ENCODE measurements around the gene CPT1B. TPM values are rescaled to one million over a fixed set of nuclear protein-coding genes. Genes with fewer than 3 reads are reported as not detected.

CPT1B gene
- total RNA-seq (10 to 100 TPM; 43.6 to 45.0 TPM), polyA plus RNA-seq (0.40 TPM)

- Mint-ChIP-seq H3K36me3 (peaks cover 0 to 39% (median 2%) of the 10 kb centered on the region in 3 donors), H3K27me3 (no peaks in the 10 kb centered on the region), H3K27ac (peak within 1 kb of the TSS in 3 of 8 donors; percentile 12 to 78 (median 17)), H3K4me3 (peak within 1 kb of the TSS in 3 of 7 donors; percentile 15 to 23 (median 15)), H3K9me3 (no peaks in the 10 kb centered on the region), H3K4me1 (peaks cover 8 to 34% (median 18%) of the 10 kb centered on the region in 3 donors)
- H3K4me1 ChIP-seq (ENCODE audit: insufficient read depth, low read length), result peaks cover 12% of the 10 kb centered on the region
- H3K4me3 ChIP-seq (ENCODE audit: low read length), result no peak within 1 kb of the TSS
- ChIA-PET POLR2A (interaction anchor here (0.8 kb wide), 1 partner anchor 53 kb away, joined by 3 read pairs; the partner anchor contains the start of gene SCO2), CTCF (interaction anchor here (0.6 to 1.6 kb wide), 4 partner anchors 9 to 43 kb away, joined by 3 to 6 read pairs (median 3); no protein-coding TSS in a partner anchor)
- H3K27me3 ChIP-seq (ENCODE audit: insufficient read depth, low read length, poor library complexity, severe bottlenecking), result no peaks in the 10 kb centered on the region
- H3K36me3 ChIP-seq (ENCODE audit: insufficient read depth, low read length), result peaks cover 5% of the 10 kb centered on the region
- H3K27ac ChIP-seq (ENCODE audit: low read depth, low read length), result no peak within 1 kb of the TSS
- DNase-seq, result no peak
- no peaks in the 10 kb centered on the region for H3K9me3 ChIP-seq (ENCODE audit: low read length)
Measured at GRCh38 chr22:50577987-50578775, at the start of gene CPT1B. Gene CPT1B (minus strand): TSS chr22:50578427. CDS start chr22:50577915, 512 bp downstream.

- Histone ChIP-seq H3K9me3 (ENCODE audit: low read length) (no peaks in the 10 kb centered on the region), H3K36me3 (ENCODE audit: insufficient read depth, low read length) (no peaks in the 10 kb centered on the region), H3K27me3 (ENCODE audit: insufficient read depth, low read length, poor library complexity, severe bottlenecking) (no peaks in the 10 kb centered on the region), H3K27ac (ENCODE audit: low read depth, low read length) (peak overlapping the region; percentile 57), H3K4me3 (ENCODE audit: low read length) (peak overlapping the region; percentile 84), H3K4me1 (ENCODE audit: insufficient read depth, low read length) (peaks cover 28% of the 10 kb centered on the region)
- Mint-ChIP-seq H3K4me1 (peaks cover 26 to 43% (median 32%) of the 10 kb centered on the region in 3 donors), H3K36me3 (peaks cover 0 to 23% (median 2%) of the 10 kb centered on the region in 3 donors), H3K4me3 (peak overlapping the region; percentile 75 to 89 (median 83)), H3K27ac (peak overlapping the region; percentile 39 to 95 (median 82)), H3K27me3 (no peaks in the 10 kb centered on the region), H3K9me3 (peaks cover 0 to 5% (median 0%) of the 10 kb centered on the region in 5 donors)
- DNase-seq, result peak in 1 of 5 donors; percentile 55
- ChIA-PET CTCF (interaction anchor here (1.2 to 1.7 kb wide), 2 partner anchors 64 to 101 kb away, joined by 3 to 4 read pairs; partner anchors contain the start of genes SCO2 and SYCE3), POLR2A (interaction anchor here (0.9 to 1.8 kb wide), 2 partner anchors 27 to 102 kb away, joined by 3 to 5 read pairs; partner anchors contain the start of gene SCO2)
Measured at GRCh38 chr22:50626850-50627641, 48.8 kb upstream of the CPT1B start.

- Histone ChIP-seq H3K27me3 (ENCODE audit: insufficient read depth, low read length, poor library complexity, severe bottlenecking) (no peaks in the 10 kb centered on the region), H3K27ac (ENCODE audit: low read depth, low read length) (no peak overlapping the region), H3K36me3 (ENCODE audit: insufficient read depth, low read length) (no peaks in the 10 kb centered on the region), H3K9me3 (ENCODE audit: low read length) (no peaks in the 10 kb centered on the region), H3K4me1 (ENCODE audit: insufficient read depth, low read length) (peaks cover 35% of the 10 kb centered on the region), H3K4me3 (ENCODE audit: low read length) (no peak overlapping the region)
- H3K36me3 Mint-ChIP-seq, result peaks cover 0 to 23% (median 2%) of the 10 kb centered on the region in 3 donors
- peaks cover 33 to 50% (median 39%) of the 10 kb centered on the region in 3 donors for H3K4me1 Mint-ChIP-seq
- H3K27ac Mint-ChIP-seq, result peak overlapping the region in 5 of 8 donors; percentile 9 to 85 (median 51)
- POLR2A ChIA-PET, result interaction anchor here (1.8 kb wide), 1 partner anchor 101 kb away, joined by 5 read pairs; the partner anchor contains the start of gene SCO2
- H3K4me3 Mint-ChIP-seq, result peak overlapping the region; percentile 24 to 81 (median 67)
- H3K9me3 Mint-ChIP-seq, result peaks cover 0 to 5% (median 0%) of the 10 kb centered on the region in 5 donors
- no peaks in the 10 kb centered on the region for H3K27me3 Mint-ChIP-seq
- CTCF ChIA-PET, result interaction anchor here (1.2 kb wide), 1 partner anchor 63 kb away, joined by 3 read pairs; the partner anchor contains the start of gene SYCE3
- DNase-seq, result no peak
Measured at GRCh38 chr22:50626314-50626849, 48.2 kb upstream of the CPT1B start.

- Mint-ChIP-seq H3K4me3 (peak overlapping the region in 1 of 7 donors; percentile 81), H3K36me3 (peaks cover 0 to 23% (median 2%) of the 10 kb centered on the region in 3 donors), H3K27me3 (no peaks in the 10 kb centered on the region), H3K9me3 (peaks cover 0 to 5% (median 0%) of the 10 kb centered on the region in 5 donors), H3K4me1 (peaks cover 39 to 56% (median 45%) of the 10 kb centered on the region in 3 donors), H3K27ac (peak overlapping the region in 2 of 8 donors; percentile 41 to 51)
- Histone ChIP-seq H3K27ac (ENCODE audit: low read depth, low read length) (no peak overlapping the region), H3K4me3 (ENCODE audit: low read length) (no peak overlapping the region), H3K27me3 (ENCODE audit: insufficient read depth, low read length, poor library complexity, severe bottlenecking) (no peaks in the 10 kb centered on the region), H3K4me1 (ENCODE audit: insufficient read depth, low read length) (peaks cover 41% of the 10 kb centered on the region), H3K36me3 (ENCODE audit: insufficient read depth, low read length) (no peaks in the 10 kb centered on the region), H3K9me3 (ENCODE audit: low read length) (no peaks in the 10 kb centered on the region)
- no peak for DNase-seq
- POLR2A ChIA-PET, result interaction anchor here (0.5 kb wide), 1 partner anchor 233 kb away, joined by 5 read pairs; no protein-coding TSS in a partner anchor
- CTCF ChIA-PET, result no interaction called here
Measured at GRCh38 chr22:50625568-50626313, 47.5 kb upstream of the CPT1B start.

GRCh38 chr22:50625131-50625567 lies 46.9 kb upstream of the CPT1B start:
- Histone ChIP-seq H3K4me1 (ENCODE audit: insufficient read depth, low read length) (peaks cover 45% of the 10 kb centered on the region), H3K36me3 (ENCODE audit: insufficient read depth, low read length) (no peaks in the 10 kb centered on the region), H3K4me3 (ENCODE audit: low read length) (no peak overlapping the region), H3K27me3 (ENCODE audit: insufficient read depth, low read length, poor library complexity, severe bottlenecking) (no peaks in the 10 kb centered on the region), H3K27ac (ENCODE audit: low read depth, low read length) (no peak overlapping the region), H3K9me3 (ENCODE audit: low read length) (no peaks in the 10 kb centered on the region)
- ChIA-PET CTCF (no interaction called here), POLR2A (interaction anchor here (0.5 kb wide), 1 partner anchor 233 kb away, joined by 5 read pairs; no protein-coding TSS in a partner anchor)
- H3K9me3 Mint-ChIP-seq, result peaks cover 0 to 5% (median 0%) of the 10 kb centered on the region in 5 donors
- peaks cover 44 to 62% (median 49%) of the 10 kb centered on the region in 3 donors for H3K4me1 Mint-ChIP-seq
- peak overlapping the region in 1 of 7 donors; percentile 82 for H3K4me3 Mint-ChIP-seq
- peak overlapping the region in 2 of 8 donors; percentile 33 to 41 for H3K27ac Mint-ChIP-seq
- H3K27me3 Mint-ChIP-seq, result no peaks in the 10 kb centered on the region
- H3K36me3 Mint-ChIP-seq, result peaks cover 0 to 23% (median 2%) of the 10 kb centered on the region in 3 donors
- DNase-seq, result no peak

- POLR2A ChIA-PET, result no interaction called here
- Histone ChIP-seq H3K4me3 (ENCODE audit: low read length) (no peak overlapping the region), H3K27ac (ENCODE audit: low read depth, low read length) (no peak overlapping the region), H3K9me3 (ENCODE audit: low read length) (no peaks in the 10 kb centered on the region), H3K27me3 (ENCODE audit: insufficient read depth, low read length, poor library complexity, severe bottlenecking) (no peaks in the 10 kb centered on the region), H3K36me3 (ENCODE audit: insufficient read depth, low read length) (no peaks in the 10 kb centered on the region), H3K4me1 (ENCODE audit: insufficient read depth, low read length) (peaks cover 50% of the 10 kb centered on the region)
- H3K9me3 Mint-ChIP-seq, result peaks cover 0 to 5% (median 0%) of the 10 kb centered on the region in 5 donors
- peak overlapping the region in 2 of 7 donors; percentile 35 to 37 for H3K4me3 Mint-ChIP-seq
- H3K27me3 Mint-ChIP-seq, result no peaks in the 10 kb centered on the region
- no peak for DNase-seq
- H3K27ac Mint-ChIP-seq, result peak overlapping the region in 5 of 8 donors; percentile 13 to 69 (median 55)
- CTCF ChIA-PET, result interaction anchor here (1.0 kb wide), 1 partner anchor 99 kb away, joined by 3 read pairs; the partner anchor contains the start of gene SCO2
- peaks cover 0 to 23% (median 2%) of the 10 kb centered on the region in 3 donors for H3K36me3 Mint-ChIP-seq
- H3K4me1 Mint-ChIP-seq, result peaks cover 44 to 61% (median 50%) of the 10 kb centered on the region in 3 donors
Measured at GRCh38 chr22:50624347-50625130, 46.3 kb upstream of the CPT1B start.

Data from CD8-positive, alpha-beta memory T cell (primary cell).